Measurements from ENCODE around the gene LLGL2.

Gene LLGL2

DNA sequence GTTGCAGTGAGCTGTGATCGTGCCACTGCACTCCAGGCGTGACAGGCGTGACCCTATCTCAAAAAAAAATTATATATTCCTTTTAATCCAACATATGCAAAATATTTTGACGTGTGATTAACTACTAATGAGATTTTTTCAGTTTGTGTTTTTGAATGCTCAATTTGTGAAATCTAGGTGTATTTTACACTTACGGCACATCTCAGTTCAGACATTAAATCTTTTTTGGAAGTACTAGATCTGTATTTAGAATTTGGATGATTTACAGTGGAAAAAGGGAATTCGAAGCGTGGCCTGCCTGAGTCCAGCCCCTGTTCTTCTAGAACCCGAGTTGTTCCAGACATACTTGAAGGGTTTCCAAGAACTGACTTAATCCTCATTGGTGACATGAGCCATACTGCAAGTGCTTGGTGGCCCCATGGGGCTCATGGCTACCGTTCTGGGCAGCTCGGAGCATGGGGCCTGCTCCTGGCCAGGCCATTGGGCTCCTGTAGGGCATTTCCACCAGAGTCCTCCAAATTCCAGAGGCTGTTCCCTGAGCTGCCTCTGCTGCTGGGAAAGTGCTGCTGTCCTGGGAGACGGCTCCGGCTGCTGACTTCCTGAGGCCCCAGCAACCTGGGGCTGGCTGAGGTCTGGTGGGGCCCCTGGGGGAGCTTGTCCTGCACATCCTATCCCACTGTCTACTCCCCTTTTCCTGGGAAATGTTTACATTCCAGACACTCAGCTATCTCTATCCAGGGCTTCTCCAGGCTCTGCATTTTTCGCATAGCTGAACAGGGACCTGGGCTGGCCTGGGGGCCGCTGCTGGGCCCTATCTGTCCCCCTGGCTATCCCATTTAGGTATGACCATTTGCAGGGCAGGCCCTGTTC lies 27.2 kb downstream of the LLGL2 start:
- no peak for FAIRE-seq

- no peak for FAIRE-seq
Observed at GRCh38 chr17:75553295-75554110, 28.0 kb downstream of the LLGL2 start.

- FAIRE-seq, result no peak
Observed at GRCh38 chr17:75555679-75556153, 30.2 kb downstream of the LLGL2 start.

GRCh38 chr17:75557075-75557851 lies 31.8 kb downstream of the LLGL2 start:
- FAIRE-seq, result no peak

DNA sequence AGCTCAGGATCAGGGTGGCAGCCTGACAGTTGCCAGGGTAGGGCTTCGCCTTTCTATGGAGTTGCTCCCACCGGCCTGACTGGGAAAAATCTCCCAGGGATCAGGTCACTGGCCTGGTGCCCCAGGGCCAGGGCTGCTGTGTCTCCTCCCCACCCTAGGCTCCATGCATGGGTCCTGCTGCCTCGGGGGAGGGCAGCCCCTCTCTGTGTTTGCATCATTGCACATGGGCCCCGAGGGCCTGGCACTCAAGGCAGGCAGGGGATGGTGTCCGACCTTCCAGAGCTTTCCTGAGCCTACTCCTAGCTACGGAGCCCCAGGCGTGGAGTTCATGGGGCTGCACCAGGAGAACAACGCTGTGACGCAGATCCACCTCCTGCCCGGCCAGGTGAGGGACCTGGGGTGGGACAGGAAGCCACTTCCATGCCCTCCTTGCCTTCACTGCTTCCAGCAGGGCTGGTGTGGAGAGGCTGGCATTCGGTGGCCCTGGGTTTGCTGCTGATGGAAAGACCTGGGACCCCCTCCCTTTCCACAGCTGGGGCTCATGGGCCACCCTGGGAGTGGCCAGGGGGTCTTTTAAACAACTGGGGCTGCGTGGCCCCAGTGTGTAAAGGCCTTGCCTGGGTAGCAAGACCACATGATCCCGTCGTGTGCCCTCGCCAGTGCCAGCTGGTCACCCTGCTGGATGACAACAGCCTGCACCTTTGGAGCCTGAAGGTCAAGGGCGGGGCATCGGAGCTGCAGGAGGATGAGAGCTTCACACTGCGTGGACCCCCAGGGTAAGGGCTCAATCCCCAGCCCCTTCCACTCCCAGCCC lies 32.6 kb downstream of the LLGL2 start:
- no peak for FAIRE-seq

DNA sequence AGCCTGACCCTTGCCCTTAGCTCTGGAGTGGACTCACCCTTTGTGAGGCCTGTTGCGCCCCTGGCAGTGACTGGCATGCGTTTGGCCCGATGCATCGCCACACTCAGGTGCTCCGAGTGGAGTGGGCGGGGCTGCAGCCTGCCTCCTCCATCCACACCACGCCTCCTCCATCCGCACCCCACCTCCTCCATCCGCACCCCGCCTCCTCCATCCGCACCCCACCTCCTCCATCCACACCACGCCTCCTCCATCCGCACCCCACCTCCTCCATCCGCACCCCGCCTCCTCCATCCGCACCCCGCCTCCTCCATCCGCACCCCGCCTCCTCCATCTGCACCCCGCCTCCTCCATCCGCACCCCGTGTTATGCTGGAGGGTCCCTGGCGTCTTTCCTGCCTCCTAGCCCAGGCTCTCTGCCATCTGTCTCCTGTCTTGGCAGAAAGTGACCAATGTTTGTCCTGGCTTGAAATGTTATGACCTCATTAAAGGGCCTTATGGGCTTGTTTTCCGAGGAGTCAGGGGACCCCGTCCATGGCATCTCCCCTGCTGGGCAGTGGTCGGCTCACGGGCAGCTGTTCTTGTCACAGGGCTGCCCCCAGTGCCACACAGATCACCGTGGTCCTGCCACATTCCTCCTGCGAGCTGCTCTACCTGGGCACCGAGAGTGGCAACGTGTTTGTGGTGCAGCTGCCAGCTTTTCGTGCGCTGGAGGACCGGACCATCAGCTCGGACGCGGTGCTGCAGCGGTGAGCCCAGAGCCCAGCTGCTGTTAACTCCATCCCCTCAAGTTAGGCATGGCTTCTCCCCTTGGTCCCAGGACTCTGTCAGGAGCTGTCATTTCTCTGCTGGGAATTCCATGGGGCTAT lies 33.4 kb downstream of the LLGL2 start:
- FAIRE-seq, result no peak

DNA sequence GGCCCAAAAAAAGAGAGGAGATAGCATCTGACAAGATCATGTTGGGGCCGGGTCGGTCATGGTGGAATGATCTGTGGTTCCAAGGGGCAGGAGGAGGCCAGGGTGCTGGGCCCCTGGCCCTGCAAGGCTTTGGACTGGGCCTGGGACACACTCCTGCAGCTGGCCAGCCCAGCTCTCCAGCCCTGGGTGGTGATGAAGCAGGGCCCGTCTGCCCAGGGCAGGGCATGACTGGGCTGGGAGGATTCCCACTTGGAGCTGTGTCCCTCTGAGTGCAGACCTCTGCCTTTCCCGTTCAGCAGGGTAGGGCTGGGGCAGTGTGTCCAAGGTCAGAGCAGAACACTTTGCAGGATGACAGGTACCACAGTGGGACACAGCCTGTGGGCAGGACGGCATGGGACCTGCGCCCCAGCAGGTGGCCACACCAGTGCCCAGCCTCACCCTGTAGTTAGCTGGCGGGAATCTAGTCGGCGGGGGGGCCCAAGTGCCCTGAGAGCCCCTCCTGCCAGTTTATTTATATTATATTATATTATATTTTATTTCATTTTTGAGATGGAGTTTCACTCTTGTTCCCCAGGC lies 34.5 kb downstream of the LLGL2 start:
- no peak for FAIRE-seq

DNA sequence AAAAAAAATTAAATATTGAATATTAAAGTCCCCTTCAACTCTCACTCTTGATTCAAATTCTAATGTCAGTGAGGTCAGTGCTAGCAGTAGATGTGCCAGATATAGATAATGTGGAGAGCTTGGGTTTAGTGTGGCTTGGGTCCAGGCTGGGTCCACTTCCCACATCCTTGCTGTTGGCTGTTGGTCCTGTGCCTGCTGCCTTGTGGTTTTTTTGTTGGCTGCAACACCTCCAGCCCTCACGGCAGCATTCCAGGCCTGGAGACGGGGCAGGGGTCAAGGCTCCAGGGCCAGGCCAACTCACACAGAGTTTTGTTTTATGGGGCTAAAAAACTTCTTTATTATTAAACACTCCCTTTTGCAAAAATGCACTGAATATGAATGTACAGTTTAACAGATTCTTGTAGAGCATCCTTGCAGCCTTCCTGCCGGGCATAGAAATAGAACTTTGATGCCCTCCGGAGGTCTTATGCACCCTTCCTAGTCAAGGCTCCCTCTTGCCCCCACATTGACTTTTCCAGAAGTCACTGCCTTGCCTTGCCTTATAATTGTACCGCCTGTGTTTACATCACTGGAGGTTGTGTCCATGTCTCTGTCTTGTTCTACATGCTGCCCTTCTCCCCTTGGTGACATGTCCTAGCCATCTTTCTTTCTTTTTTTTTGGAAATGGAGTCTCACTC lies 36.6 kb downstream of the LLGL2 start:
- no peak for FAIRE-seq

- FAIRE-seq, result no peak
Observed at GRCh38 chr17:75563063-75563758, 37.7 kb downstream of the LLGL2 start.

DNA sequence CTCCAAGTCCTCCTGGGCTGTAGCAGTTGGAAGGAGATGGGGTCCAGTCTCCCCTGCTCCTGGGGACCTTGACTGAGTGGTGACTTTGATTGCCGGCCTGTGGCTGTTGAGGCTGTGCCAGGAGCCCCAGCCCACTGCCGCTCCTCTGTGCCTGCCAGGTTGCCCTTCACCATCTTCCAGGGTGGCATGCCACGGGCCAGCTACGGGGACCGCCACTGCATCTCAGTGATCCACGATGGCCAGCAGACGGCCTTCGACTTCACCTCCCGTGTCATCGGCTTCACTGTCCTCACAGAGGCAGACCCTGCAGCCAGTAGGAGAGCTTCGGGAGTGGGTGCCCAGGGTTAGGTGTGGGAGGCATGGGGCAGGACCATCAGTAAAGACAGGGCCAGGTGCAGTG lies 38.7 kb downstream of the LLGL2 start:
- FAIRE-seq, result no peak

DNA sequence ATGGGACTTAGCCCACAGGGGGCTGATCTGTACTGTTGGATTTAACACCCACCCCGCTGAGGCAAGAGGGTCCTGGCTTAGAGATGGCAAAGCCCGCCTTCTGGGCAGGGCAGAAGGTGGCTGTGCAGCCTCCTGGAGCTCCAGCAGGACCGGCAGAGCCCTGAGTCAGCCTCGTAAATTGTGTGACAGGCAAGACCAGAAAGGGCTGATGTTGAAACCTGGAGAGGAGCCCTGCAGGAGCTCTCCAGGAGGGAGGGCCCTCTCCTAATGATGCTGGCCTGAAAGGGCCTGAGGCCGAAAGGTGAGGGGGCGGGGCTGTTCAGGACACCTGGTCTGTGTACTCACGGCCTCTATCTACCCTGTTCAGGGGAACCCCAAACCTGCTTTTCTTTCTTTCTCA lies 39.6 kb downstream of the LLGL2 start:
- no peak for FAIRE-seq

DNA sequence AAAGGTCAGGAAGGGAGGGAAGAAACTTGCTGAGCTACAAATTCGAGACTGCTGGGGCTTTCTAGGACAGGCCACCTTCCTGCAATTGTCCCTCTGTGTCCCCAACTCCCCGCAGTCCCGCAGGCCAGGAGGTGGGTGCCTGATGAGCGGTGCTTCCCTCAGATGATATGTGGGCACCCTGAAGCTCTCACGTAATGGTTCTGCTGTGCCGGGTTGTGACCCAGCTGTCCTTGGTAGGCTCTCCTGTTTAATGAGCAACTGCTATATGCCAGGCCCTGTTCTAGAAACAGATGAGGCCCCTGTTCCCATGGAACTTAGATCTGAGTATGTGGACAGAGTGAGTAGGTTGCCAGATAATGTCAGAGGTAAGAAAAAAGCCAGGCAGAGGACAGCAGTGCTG lies 40.1 kb downstream of the LLGL2 start:
- no peak for FAIRE-seq

- no peak for FAIRE-seq
Observed at GRCh38 chr17:75566416-75566815, 40.9 kb downstream of the LLGL2 start.

GRCh38 chr17:75566834-75567233 lies 41.3 kb downstream of the LLGL2 start:
- FAIRE-seq, result no peak

DNA sequence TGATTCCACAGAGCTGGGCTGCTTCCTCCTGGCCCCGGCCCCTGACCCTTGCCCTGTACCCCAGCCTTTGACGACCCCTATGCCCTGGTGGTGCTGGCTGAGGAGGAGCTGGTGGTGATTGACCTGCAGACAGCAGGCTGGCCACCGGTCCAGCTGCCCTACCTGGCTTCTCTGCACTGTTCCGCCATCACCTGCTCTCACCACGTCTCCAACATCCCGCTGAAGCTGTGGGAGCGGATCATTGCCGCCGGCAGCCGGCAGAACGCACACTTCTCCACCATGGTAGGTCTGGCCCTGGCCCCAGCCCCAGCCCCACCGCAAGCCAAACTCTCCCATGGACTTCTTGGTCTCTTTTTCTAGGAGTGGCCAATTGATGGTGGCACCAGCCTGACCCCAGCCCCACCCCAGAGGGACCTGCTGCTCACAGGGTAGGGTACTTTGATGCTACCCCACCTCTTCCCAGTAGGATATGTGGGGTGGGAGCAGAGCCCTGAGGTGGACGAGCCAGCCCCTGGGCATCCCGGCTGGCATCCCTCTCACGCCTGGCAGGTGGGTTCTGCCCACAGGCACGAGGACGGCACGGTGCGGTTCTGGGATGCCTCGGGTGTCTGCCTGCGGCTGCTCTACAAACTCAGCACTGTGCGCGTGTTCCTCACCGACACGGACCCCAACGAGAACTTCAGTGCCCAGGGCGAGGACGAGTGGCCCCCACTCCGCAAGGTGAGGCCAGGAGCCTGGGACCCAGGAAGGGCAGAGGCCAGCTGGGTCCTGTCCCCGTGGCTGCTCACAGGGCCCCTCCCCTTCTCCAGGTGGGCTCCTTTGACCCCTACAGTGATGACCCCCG lies 43.1 kb downstream of the LLGL2 start:
- FAIRE-seq, result no peak

DNA sequence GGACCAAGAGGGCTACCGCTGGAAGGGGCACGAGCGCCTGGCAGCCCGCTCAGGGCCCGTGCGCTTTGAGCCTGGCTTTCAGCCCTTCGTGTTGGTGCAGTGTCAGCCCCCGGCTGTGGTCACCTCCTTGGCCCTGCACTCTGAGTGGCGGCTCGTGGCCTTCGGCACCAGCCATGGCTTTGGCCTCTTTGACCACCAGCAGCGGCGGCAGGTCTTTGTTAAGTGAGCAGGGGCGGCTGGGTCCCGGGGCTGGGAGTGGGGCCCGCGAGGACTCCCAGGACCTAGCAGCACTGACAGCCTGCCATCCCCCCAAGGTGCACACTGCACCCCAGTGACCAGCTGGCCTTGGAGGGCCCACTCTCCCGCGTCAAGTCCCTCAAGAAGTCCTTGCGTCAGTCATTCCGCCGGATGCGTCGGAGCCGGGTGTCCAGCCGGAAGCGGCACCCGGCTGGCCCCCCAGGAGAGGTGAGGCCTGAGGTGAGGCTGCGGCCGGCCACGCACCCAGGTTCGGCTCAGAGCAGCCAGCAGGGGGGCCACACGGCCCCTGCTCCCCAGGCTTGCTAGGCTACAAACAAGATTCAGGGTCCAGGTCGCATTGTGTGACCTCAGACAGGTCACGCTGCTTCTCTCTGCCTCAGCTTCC lies 44.7 kb downstream of the LLGL2 start:
- FAIRE-seq, result no peak

GRCh38 chr17:75570772-75571171 lies 45.3 kb downstream of the LLGL2 start:
- FAIRE-seq, result no peak

Measured in A204.1 (cell line).